HG02981 (cell line): ENCODE results near the gene CAMK1.

Source experiments
- ATAC-seq: cut with Tn5 transposase; IDR thresholded peaks from one replicate; pipeline ENCODE4 v1.9.1; 2021; ENCODE audit warnings: mild to moderate bottlenecking, moderate library complexity; ENCODE audit not compliant: unreplicated experiment

Gene CAMK1

DNA sequence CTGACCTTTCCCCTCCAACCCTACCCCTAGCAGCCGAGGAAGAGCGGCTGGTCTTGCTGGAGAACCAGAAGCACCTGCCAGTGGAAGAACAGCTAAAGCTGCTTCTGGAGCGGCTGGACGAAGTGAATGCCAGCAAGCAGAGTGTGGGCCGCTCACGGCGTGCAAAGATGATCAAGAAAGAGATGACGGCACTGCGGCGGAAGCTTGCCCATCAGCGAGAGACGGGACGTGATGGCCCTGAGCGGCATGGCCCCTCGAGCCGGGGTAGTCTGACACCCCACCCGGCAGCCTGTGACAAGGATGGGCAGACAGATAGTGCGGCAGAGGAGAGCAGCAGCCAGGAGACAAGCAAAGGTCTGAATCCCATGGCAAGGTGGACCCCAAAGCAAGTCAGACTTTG is 26.2 kb downstream of the CAMK1 start:
- ATAC-seq, result no peak

DNA sequence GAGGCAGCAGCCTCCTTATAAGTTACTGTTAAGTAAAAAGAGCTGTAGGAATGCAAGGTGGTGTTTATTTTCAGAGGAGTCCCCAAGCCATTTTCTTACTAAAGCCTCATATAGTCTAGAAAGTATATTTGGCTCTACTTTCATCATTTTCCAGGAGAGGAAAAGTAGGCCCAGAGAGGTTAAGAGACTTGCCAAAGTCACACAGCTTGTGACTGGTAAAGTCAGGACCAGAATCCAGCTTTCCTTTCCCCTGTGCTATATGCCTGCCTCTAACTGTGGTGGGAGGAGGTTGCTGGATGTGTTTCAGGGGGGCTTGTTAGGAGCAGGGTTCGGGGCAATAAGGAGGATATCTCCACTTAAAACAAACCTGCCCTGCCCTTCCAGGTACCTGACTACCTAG is 27.2 kb downstream of the CAMK1 start:
- ATAC-seq, result no peak

DNA sequence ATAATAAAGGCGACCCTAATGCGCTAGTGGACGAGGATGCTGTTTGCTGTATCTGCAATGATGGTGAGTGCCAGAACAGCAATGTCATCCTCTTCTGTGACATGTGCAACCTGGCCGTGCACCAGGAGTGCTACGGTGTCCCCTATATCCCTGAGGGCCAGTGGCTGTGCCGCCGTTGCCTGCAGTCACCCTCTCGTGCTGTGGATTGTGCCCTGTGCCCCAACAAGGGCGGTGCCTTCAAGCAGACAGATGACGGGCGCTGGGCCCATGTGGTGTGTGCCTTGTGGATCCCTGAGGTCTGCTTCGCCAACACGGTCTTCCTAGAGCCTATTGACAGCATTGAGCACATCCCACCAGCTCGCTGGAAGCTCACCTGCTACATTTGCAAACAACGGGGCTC is 30.6 kb downstream of the CAMK1 start:
- no peak for ATAC-seq

DNA sequence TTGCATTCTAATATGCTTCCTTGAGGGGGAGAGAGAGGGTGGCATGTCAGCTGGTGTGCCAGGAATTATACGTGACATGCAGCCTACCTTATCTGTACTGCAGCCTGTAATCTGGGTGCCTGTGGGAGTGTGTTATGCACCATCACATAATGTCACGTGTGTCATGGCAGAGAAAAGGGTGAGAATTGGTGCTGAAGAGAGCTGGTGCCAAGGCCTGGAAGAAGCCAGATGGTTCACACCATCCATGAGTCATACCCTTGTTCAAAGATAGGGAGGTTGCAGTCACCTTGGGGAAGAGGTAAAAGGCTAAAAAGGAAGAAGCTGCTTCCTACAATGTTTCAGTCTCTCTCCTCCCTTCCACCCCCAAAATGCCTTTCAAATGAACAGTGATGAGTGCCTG is 32.9 kb downstream of the CAMK1 start:
- ATAC-seq, result no peak

DNA sequence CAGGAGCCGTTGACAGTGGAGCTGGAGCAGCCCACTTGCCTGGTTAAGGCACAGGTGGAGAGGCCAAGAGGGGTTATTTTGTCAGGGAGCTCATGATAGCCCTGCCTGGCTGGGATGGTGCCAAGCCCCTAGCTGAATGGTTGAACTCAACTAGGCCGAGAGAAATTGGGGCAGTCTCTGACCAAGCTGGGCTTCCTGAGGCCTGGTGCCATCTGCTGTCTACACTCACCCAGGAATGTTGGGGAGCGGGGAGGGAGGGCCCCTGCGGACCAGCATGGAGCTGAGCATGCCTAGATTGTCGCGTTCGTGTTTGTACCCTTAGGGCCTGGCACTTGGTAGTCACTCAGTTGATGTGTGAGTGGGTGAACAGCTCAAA is 37.0 kb downstream of the CAMK1 start:
- no peak for ATAC-seq

DNA sequence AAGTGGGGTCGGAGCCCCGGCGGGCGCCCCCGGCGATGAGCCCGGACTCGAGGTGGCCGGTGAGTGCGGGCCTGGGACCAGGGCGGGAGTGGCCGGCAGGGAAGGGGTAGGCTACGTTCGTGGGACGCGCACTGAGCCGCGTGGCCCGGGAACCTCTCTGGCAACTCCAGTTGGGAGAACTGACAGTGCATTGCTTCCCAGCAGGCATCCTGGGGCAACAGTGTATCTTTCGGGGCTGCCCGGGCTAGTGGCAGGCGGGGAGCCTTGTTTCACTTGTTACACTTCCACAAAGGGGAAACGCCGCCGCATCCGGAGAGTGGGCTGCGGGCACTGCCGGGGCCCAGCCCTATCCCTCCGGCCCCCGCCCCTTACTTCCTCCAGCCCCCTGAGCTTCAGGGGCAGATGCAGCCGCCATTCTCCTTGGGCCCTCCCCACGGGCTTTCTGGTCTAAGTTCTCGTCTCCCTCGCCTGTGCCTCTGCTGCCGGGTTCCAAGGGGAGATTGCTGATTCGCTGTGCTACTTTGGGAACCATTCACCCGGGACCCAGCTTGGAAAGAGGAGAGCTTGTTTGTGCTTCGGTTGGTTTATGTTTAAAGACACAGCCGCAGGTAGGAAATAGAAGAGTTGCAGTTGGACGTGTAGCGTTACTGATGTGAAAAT is 37.5 kb downstream of the CAMK1 start:
- ATAC-seq, result no peak

DNA sequence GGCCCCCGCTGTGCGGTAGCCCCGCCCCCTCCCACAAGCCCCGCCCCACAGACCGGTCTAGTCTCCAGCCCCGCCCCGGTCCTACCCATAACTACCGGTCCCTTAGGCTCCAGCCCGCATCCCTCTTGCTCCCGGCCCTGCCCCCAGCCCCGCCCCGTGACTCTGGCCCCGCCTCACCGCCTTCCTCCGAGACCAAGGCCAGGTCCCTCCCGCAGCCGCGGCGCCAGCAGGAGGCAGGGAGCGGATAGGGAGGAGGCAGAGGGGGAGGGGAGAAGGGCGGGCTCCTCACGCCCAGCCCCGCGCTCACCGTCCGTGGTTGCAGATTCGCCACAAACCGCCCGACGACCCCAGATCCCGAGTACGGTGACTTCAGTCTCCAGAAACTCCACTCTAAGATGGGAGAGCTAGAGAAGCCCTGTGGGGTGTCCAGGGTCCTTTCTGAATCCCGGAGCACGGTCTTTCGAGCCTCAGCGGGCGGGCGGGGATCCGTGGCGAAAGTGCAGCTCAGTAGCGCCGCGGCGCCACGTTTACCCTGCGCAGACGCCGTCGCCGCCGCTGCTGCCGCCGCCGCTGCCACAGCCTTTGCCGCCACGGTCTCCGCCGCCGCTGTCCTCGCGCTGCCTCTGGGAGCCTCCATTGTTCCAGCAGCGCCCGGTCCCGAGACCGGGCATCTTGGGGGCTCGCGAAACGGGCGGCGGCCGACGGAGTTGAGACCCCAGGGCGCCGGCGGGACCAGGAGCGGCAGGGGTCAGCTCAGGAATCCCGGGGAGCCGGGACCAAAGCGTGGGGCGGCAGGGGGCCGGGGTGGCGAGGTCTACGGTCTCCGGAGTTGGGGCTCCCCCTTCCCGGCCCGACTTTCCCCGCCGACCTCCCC is 38.3 kb downstream of the CAMK1 start, which contains the start of gene BRPF1:
Gene BRPF1 (plus strand): TSS at position 530 of the 874 bp plus-strand sequence. CDS start 2,406 bp downstream, outside the sequence.
- ATAC-seq, result peak; percentile 93

DNA sequence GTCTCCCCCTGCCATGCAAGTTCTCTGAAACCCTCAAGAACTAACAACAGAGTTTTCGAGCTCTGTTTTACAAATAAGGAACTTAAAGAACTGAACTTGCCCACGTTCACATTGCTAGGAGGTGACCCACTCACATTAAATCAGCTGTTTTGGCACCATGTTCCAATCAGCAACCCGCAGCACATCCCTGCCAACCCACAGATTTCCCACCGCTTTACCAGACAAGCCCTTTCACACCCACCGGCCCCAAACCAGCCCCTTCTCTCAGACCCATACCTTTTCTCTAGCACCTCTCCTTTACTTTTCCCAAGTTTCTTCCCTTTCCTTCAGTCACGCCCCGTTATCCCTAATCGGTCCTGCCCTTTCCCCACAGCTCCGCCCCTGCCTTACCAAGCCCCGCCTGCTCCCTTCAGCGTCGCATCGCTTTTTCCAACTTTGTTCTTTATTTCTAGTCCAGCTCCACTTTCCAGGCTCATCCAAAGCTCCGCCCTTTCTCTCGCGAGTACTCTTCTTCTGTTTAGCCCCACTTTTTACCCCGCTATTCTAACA is 39.0 kb downstream of the CAMK1 start:
- peak; percentile 30 for ATAC-seq

DNA sequence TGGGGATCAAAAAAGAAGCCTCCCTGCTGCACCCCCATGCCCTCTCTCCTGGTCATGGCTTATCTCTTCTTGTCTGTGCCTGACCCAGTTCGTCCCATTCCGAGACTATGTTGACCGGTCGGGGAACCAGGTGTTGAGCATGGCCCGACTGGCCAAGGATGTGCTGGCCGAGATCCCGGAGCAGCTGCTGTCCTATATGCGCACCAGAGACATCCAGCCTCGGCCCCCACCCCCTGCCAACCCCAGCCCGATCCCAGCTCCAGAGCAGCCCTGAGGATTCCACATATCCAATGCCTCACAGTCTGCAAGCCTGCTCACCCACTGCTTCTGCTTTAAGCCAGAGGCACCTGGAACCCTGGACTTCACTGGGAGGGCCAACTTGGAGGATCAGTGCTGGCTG is 40.3 kb downstream of the CAMK1 start:
- no peak for ATAC-seq

DNA sequence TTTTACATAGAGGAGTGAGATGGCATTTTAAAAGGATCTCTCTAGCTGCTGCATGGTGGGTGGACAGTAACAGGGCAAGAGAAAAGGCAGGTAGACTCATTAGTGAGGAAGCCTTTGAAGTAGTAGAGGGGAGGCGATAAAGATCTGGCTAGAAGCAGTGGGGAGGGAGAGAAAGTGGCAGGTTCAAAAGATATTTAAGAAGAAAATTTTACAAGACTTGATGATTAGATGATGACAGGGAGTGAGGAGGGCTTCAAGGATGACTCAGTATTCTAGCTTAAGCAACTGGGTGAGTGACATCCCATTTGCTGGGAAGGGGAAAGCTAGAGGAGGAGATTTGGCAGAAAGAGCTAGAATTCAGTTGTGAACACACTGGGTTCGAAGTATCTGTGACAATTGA is 42.0 kb downstream of the CAMK1 start:
- ATAC-seq, result no peak

DNA sequence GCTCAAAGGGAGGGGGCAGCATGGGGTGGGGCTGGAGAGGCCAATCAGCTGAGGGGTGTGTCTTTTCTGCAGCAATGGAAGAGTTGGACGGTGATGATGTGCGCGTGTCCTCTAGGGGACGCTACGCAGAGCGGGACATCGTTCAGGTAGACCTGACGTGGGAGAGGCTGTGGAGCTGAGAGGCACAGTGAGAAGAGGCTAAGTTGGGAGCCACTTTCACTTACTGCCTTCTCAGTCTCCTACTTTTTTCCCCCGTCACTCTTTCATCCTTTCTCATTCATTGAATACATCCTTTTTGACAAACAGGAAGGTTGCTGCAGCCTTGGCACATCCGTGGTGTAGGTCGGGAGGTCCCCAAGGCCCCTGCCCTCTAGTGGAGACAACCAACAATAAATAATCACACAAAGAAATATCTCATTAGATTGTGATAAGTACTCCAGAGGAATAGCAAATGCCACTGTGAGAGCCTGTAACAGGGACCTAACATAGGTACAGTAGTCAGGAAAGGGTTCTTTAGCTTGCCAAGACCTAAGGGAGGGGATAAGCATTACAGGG is 42.6 kb downstream of the CAMK1 start:
- no peak for ATAC-seq

DNA sequence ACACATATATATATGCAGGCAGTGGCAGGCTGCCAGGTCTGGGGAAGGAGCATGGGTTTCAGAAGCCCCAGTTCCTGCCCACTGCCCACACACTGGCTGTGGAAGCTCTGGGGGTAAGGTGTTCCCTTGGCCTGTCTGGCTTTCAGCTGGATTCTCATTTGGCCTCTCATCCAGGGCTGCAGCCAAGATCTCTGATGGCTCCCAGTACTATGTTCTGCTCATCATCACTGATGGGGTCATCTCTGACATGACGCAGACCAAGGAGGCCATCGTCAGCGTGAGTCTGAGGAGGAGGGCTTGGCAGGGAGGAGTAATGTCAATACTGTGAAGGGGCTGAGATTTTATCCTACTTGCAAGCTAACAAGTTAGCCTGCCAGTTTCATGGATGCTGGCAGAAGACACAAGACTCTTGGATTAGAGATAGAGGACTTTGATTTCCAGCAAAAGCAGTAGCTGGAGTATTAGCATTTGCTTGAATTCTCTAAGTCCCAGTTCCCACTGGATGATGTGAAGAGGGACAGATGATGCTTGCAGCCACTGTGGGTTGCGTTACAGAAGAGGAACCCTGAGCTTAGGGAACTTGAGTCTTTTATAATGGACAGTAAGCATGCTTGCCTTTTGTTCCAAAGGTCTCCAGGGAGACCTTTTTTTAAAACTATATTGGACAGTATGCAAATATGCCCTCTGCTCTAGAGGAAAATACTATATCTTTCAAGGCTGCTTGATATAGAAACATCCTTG is 43.8 kb downstream of the CAMK1 start:
- no peak for ATAC-seq

DNA sequence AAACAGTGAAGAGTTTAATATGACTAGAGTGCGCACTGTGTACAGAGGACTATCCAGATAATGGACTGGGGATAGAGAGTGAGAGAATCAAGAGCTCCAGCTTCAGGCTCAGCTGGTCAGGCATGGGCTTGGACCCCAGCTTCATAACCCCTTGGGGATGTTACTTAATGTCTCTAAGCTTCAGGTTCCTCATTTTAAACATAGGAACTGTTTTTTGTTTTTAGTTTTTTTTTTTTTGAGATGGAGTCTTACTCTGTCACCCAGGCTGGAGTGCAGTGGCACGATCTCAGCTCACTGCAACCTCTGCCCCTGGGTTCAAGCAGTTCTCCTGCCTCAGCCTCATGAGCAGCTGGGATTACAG is 48.1 kb downstream of the CAMK1 start:
- no peak for ATAC-seq

DNA sequence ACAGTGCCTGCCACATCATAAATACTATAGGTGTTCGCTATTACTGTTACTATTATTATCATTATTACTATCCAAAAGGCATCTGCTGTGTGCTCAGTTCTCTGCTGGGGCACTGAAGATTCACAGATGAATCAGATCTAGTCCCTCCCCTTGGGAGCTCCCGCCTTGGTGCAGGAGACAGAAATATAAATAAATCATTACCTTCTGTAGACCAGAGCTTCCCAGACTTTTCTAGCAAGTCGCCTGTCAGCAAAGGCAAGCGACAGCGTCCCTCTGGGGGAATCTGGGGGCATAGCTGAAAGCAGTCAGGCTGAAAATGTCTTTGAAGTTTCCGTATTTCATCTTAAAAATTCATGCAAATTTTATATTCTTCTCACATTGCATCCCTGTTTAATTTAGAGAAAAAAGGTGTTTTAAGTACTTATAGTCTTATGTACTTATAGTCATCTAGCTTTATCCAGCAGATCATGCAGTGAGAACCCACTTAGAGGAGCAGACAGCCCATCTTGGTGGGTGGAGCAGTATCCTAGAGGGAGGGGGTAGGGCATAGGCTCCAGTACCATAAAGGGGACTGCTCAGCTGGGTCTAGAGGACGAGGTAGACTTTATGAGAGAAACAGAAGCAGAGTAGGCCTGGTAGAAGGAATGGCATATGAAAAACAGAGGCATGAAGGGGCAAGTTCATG is 48.6 kb downstream of the CAMK1 start:
- ATAC-seq, result no peak

DNA sequence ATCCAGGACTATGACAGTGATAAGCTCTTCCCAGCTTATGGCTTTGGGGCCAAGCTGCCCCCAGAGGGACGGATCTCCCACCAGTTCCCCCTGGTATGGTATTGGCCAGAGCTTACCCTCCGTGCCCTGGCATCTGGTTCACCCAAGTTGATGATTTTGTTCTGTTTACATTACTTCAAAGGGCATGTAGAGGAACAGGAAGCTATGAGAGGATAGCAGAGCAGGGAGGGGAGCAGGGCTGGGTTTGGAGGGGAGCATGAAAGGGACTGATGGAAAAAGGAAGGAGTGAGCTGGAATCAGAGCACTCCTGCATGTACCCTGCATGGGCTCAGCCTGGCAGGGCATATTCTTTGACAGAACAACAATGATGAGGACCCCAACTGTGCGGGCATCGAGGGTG is 51.6 kb downstream of the CAMK1 start:
- ATAC-seq, result no peak

DNA sequence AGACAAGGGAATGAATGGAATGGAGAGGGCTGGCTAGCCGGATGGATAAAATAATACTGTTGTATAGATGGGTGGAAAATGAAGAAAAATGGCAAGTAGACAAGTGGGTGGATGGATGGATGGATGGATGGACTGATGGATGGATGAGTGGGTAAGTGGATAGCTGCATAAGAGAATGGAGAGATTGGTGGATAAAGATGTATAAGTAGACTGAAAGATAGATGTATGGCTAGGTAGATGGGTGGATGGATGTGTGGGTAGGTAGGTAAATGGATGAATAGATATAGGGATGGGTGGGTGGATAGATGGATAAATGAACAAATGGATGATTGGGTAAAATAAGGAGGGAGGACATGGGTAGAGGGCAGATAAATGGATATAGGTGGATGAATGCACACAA is 52.2 kb downstream of the CAMK1 start:
- ATAC-seq, result no peak

DNA sequence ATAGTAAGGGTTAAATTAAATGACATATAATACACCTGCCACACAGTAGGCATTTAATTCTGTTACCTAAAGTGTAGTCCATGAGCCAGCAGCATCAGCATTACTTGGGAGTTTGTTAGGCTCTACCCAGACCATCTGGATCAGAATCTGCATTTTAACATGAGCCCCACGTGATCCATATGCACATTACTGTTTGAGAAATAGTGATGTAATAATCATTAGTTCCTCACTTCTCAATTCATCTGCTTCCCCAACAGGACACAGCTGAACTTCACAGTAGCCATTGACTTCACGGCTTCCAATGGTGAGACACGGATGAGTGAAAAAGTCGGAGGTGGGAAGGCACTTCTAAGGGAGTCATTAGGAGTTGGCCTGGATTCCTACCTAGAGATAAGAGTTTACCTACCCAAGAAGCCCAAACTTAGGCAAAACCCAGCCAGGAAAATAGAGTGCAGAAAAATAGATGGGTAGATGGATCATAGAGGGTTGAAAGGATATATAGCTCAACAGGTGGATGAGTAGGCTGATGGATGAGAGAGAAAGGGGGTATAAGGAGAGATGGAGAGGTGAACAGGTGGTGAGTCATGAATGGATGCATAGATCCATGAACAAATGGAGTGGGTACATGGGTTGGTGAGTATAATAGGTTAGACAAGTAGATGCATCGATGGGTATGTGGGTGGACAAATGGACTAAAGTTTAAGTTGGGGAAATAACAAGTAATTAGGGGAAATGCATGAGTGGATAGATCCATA is 52.8 kb downstream of the CAMK1 start:
- no peak for ATAC-seq

DNA sequence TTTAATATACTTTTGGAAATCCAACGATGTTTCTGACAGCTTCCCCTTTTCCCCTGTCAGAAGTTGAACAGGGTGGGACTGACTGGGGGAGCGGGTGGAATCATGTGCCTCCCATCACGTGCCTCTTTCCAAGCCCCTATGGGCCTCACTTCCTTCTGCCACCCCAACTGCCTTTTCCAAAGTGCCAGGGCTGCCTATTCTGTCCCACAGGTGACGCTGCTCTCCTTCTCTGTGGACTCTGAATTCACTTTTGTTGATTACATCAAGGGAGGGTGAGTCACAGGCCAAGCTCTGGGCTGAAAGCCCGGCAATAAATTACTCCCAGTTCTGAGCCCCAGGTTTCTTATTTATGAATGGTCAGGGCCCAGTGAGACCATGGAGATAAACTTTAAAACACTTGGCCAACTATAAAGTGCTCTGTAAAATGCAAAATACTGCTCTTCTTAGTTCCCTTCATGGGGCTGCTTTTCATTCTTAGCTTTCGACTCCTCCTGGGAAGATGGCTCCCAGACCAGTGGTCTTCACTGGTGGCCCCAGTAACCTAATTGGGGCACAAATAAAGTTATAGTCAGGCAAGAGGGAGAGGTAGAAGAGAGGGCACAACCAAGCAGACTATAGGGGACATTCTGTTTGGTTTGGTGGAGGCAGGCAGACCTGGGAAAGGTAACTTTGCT is 53.8 kb downstream of the CAMK1 start:
- no peak for ATAC-seq

DNA sequence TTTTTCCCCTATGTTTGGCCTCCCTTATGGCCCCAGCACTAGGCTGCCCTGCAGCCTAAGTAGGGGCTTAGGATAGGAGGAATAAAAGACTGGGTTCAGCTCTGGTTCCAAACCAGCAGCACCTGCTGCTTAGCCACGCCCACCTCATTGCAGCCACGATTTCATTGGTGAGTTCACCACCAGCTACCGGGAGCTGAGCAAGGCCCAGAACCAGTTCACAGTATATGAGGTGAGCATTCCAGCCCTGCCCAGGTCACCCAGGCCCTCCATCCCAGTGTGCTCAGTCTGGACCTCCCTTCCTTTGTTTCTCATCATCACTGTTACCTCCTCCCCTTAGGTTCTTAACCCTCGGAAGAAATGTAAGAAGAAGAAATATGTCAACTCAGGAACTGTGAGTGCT is 54.6 kb downstream of the CAMK1 start:
- ATAC-seq, result no peak
